GM20431 (cell line): Measurements from ENCODE around the gene UBTF.

Source experiments
- in situ Hi-C: fragments of 300-500 bp; cut with MseI, MboI; formaldehyde crosslinking; loops from one replicate; pipeline ENCODE4 v1.15.0; 2020; ENCODE audit warnings: low sequenced_read_pairs; ENCODE audit not compliant: unreplicated experiment

Gene UBTF

GRCh38 chr17:44200478-44201155 is 18.9 kb downstream of the UBTF start:
- in situ Hi-C loops = loop anchor here (10.0 kb wide), 1 partner anchor 124 kb away; the partner anchor contains the start of gene SLC25A39

- in situ Hi-C loops = loop anchor here (10.0 kb wide), 1 partner anchor 125 kb away; the partner anchor contains the start of gene SLC25A39
Observed at GRCh38 chr17:44199553-44200477, 19.7 kb downstream of the UBTF start, which contains the start of gene ATXN7L3. TSS of gene ATXN7L3 (minus strand) at chr17:44199884. CDS start at chr17:44198070, 1,814 bp downstream.

GRCh38 chr17:44198721-44199552 is 20.5 kb downstream of the UBTF start:
- in situ Hi-C loops = no loop called here

GRCh38 chr17:44197980-44198720 is 21.3 kb downstream of the UBTF start:
- in situ Hi-C loops = no loop called here

- in situ Hi-C loops = no loop called here
Observed at GRCh38 chr17:44197107-44197506, 22.4 kb downstream of the UBTF start.

GRCh38 chr17:44193326-44194084 is 26.0 kb downstream of the UBTF start:
- in situ Hi-C loops = no loop called here

GRCh38 chr17:44192750-44193149 is 26.7 kb downstream of the UBTF start:
- in situ Hi-C loops = no loop called here

GRCh38 chr17:44191941-44192496 is 27.5 kb downstream of the UBTF start:
- in situ Hi-C loops = no loop called here

- in situ Hi-C loops = no loop called here
Observed at GRCh38 chr17:44191369-44191768, 28.1 kb downstream of the UBTF start.

- in situ Hi-C loops = no loop called here
Observed at GRCh38 chr17:44190481-44190880, 29.0 kb downstream of the UBTF start.

GRCh38 chr17:44188576-44189403 is 30.7 kb downstream of the UBTF start:
- in situ Hi-C loops = no loop called here

- in situ Hi-C loops = no loop called here
Observed at GRCh38 chr17:44187131-44187899, 32.2 kb downstream of the UBTF start.

GRCh38 chr17:44186307-44187130 is 33.0 kb downstream of the UBTF start, which contains the start of gene TMUB2:
TSS of gene TMUB2 (plus strand) at chr17:44186972. CDS start at chr17:44187709, 737 bp downstream.
- in situ Hi-C loops = no loop called here

GRCh38 chr17:44184212-44184810 is 35.2 kb downstream of the UBTF start:
- in situ Hi-C loops = no loop called here

- in situ Hi-C loops = no loop called here
Observed at GRCh38 chr17:44183024-44183423, 36.5 kb downstream of the UBTF start.

- in situ Hi-C loops = no loop called here
Observed at GRCh38 chr17:44178133-44178532, 41.3 kb downstream of the UBTF start.
